Measurements from ENCODE around the gene GPLD1. TPM values are rescaled to one million over a fixed set of nuclear protein-coding genes. Genes with fewer than 3 reads are reported as not detected.

The GPLD1 gene
- total and polyA plus RNA-seq, 9 of the 15 experiments (the other 6 are each of a cell fraction or from before 2014, with no cell fraction given) = 0.11 to 1.3 (median 0.82) TPM

GRCh38 chr6:24494821-24495795 is 5.7 kb upstream of the GPLD1 start, which contains the start of gene ALDH5A1 (continued):
- no peak for TF ChIP-seq RREB1 (CRISPR knock-in tag; IDR thresholded peaks at IDR 0.05)
- no peak for TF ChIP-seq ZFP1 (CRISPR knock-in tag; IDR thresholded peaks at IDR 0.05)
- no peak for TF ChIP-seq ZNF644 (tag; IDR thresholded peaks at IDR 0.05; ENCODE audit: low read depth)
- TF ChIP-seq ZBTB7A (IDR thresholded peaks at IDR 0.05; ENCODE audit: borderline replicate concordance, control insufficient read depth, low read depth, low read length) = peak; percentile 68; the same call in 1 of the 2 replicates
- no peak for TF ChIP-seq NUFIP1 (IDR thresholded peaks at IDR 0.05; ENCODE audit: partially characterized antibody)
- no peak; the same call in 1 of the 2 replicates for TF ChIP-seq DPF2 (IDR thresholded peaks at IDR 0.05)
- TF ChIP-seq, protein P1, sequence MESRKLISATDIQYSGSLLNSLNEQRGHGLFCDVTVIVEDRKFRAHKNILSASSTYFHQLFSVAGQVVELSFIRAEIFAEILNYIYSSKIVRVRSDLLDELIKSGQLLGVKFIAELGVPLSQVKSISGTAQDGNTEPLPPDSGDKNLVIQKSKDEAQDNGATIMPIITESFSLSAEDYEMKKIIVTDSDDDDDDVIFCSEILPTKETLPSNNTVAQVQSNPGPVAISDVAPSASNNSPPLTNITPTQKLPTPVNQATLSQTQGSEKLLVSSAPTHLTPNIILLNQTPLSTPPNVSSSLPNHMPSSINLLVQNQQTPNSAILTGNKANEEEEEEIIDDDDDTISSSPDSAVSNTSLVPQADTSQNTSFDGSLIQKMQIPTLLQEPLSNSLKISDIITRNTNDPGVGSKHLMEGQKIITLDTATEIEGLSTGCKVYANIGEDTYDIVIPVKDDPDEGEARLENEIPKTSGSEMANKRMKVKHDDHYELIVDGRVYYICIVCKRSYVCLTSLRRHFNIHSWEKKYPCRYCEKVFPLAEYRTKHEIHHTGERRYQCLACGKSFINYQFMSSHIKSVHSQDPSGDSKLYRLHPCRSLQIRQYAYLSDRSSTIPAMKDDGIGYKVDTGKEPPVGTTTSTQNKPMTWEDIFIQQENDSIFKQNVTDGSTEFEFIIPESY (CRISPR knock-in tag; IDR thresholded peaks at IDR 0.05) = no peak
- TF ChIP-seq TSC22D4 (tag; IDR thresholded peaks at IDR 0.05) = no peak
- no peak for TF ChIP-seq NR2C2 (CRISPR knock-in tag; IDR thresholded peaks at IDR 0.05)
- TF ChIP-seq NR2C2 (tag; IDR thresholded peaks at IDR 0.05) = peak; percentile 85
- no peak for TF ChIP-seq RFX5 (IDR thresholded peaks at IDR 0.05; ENCODE audit: low read depth, low read length)
- TF ChIP-seq, protein P2, sequence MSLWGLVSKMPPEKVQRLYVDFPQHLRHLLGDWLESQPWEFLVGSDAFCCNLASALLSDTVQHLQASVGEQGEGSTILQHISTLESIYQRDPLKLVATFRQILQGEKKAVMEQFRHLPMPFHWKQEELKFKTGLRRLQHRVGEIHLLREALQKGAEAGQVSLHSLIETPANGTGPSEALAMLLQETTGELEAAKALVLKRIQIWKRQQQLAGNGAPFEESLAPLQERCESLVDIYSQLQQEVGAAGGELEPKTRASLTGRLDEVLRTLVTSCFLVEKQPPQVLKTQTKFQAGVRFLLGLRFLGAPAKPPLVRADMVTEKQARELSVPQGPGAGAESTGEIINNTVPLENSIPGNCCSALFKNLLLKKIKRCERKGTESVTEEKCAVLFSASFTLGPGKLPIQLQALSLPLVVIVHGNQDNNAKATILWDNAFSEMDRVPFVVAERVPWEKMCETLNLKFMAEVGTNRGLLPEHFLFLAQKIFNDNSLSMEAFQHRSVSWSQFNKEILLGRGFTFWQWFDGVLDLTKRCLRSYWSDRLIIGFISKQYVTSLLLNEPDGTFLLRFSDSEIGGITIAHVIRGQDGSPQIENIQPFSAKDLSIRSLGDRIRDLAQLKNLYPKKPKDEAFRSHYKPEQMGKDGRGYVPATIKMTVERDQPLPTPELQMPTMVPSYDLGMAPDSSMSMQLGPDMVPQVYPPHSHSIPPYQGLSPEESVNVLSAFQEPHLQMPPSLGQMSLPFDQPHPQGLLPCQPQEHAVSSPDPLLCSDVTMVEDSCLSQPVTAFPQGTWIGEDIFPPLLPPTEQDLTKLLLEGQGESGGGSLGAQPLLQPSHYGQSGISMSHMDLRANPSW (CRISPR knock-in tag; IDR thresholded peaks at IDR 0.05) = no peak
- TF ChIP-seq TFE3 (CRISPR knock-in tag; IDR thresholded peaks at IDR 0.05) = no peak
- TF ChIP-seq CBX2 (IDR thresholded peaks at IDR 0.05; ENCODE audit: insufficient read depth, low read length, poor library complexity, severe bottlenecking) = no peak
